IPS DF 6.9 (cell line): ENCODE results near the gene POC1B.

Experiments
- DNase-seq: peaks from one replicate; pipeline ENCODE4 v3.0.0-alpha.2; 2013; ENCODE audit warnings: low read depth, low spot score
- H3K27ac ChIP-seq: one replicate; pipeline ENCODE4 v1.5.1; 2013; ENCODE audit warnings: low read length, control low read depth
- H3K27me3 ChIP-seq: 2 replicates; pipeline ENCODE4 v1.6.1; 2013; ENCODE audit warnings: mild to moderate bottlenecking, low read length; ENCODE audit not compliant: control insufficient read depth, insufficient read depth
- H3K36me3 ChIP-seq: 2 replicates; pipeline ENCODE4 v1.6.1; 2013; ENCODE audit warnings: low read length; ENCODE audit not compliant: control insufficient read depth, insufficient read depth
- H3K4me1 ChIP-seq: 2 replicates; pipeline ENCODE4 v1.6.1; 2013; ENCODE audit warnings: low read length; ENCODE audit not compliant: control insufficient read depth, insufficient read depth
- H3K4me3 ChIP-seq: 2 replicates; pipeline ENCODE4 v1.5.1; 2013; ENCODE audit warnings: mild to moderate bottlenecking, low read length
- H3K9me3 ChIP-seq: 2 replicates; pipeline ENCODE4 v1.6.1; 2013; ENCODE audit warnings: low read length, inconsistent platforms; ENCODE audit not compliant: control insufficient read depth, insufficient read depth
- WGBS: extraction: QIAGEN DNeasy Blood & Tissue Kit; methylation state at CpG from one replicate; pipeline ENCODE4 v1.1.7; 2013; ENCODE audit warnings: mixed read lengths, missing lambda C conversion rate; ENCODE audit not compliant: insufficient read length, insufficient coverage; 5-methylcytosine and 5-hydroxymethylcytosine counted together

Gene POC1B

DNA sequence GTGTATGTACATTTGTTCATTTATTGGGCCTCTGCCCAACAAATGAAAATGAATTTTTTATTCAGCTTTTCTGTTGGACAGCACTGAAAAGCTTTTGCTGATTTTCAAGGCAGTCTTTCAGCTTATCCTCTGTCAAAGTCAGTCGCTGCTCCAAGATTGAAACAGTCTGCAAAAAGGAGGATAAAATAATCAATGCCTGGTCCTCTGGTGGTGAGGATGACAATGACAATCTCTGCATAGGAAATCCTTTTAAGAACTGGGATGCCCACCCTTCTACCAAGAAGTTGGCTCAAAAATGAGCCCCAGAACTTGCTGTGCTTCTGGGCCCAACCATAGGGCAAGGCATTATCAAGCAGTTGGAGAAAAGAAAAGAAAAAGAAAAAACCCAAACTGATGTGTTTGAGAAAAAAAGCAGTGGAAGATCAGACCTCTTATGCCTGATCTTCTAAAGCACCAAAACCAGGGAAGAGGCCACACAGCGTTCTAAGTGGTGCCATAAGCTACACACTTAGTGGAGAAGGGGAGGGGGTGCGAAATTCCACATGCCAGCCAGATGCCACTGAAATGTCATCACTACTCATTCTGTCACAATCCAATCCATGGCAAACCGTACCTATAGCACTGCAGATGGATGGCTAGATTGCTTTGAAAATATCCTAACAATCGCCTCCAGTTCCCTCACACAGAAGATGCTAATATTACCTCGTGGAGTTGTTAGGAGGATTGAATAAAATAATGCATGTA is 104.6 kb downstream of the POC1B start:
- H3K4me1 ChIP-seq = peaks cover 2% of the 10 kb centered on the region; the same call in 1 of the 2 replicates
- H3K27ac ChIP-seq = no peak overlapping the region
- H3K4me3 ChIP-seq = no peak overlapping the region
- H3K36me3 ChIP-seq = no peaks in the 10 kb centered on the region
- no peak for DNase-seq
- WGBS = no CpG with 5 or more reads among the region's 6 CpGs
- no peaks in the 10 kb centered on the region for H3K9me3 ChIP-seq
- no peaks in the 10 kb centered on the region for H3K27me3 ChIP-seq

DNA sequence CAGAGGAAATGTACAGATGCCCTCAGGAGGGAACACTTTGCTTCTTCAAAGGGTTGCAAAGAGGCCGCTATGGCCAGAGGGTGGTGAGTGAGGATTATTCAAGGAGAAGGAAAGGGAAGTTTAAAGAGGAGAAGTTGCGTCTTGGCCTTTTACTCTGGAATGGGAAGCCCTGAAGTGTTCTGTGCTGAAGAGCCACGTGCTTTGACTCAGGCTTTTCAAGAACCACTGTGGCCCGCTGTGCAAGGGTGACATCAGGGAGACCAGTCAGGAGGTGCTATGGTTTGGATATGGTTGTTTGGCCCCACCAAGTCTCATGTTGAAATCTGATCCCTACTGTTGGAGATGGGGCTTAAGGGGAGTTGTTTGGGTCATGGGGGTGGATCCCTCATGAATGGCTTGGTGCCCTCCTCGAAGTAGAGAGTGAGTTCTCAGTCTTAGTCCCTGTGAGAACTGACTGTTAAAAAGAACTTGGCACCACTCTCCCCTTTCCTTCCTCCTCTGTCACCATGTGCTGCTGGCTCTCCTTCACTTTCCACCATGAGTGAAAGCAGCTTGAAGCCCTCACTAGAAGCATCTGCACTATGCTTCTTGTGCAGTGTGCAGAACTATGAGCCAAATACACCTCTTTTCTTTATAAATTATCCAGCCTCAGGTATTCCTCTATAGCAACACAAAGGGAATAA is 107.5 kb downstream of the POC1B start:
- Histone ChIP-seq H3K27ac (no peak overlapping the region), H3K4me3 (no peak overlapping the region), H3K36me3 (no peaks in the 10 kb centered on the region), H3K27me3 (no peaks in the 10 kb centered on the region), H3K9me3 (no peaks in the 10 kb centered on the region), H3K4me1 (peaks cover 4% of the 10 kb centered on the region)
- WGBS = no CpG with 5 or more reads among the region's 5 CpGs
- no peak for DNase-seq

DNA sequence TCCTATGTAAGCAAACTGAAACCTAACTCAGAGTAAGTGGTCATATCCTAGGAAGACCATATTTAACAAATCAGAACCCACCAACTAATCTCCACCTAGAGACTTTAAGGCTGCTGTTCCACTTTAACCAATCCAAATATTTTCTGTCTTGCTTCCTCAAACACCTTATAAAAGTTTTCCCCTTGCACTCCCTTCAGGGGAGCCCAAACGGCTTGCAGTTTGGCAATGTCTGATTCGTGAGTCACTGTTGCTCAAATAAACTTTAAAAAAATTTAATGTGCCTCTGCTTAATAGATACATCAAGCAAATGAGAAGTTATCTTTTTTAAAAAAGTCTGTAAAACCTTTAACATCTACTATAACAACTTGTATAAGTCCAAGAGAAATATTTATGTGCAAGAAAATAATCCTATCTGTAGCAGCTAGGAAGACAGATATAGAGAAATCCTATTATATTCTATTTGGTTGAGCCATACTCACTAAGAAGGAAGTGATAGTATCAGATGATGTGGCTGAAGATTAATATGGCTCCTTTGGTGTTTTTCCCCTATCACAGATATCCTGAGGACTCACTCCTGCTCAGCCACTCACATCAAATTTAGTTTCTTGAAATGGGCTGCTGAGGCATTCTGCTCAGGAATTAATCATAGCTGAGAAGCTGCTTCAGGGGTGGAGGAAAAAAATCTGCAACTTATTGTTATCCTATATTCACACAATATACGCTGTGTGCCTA is 108.4 kb downstream of the POC1B start:
- Histone ChIP-seq H3K36me3 (no peaks in the 10 kb centered on the region), H3K9me3 (no peaks in the 10 kb centered on the region), H3K4me3 (no peak overlapping the region), H3K27ac (no peak overlapping the region), H3K4me1 (peaks cover 4% of the 10 kb centered on the region), H3K27me3 (no peaks in the 10 kb centered on the region)
- WGBS = no CpG with 5 or more reads among the region's 3 CpGs
- no peak for DNase-seq

DNA sequence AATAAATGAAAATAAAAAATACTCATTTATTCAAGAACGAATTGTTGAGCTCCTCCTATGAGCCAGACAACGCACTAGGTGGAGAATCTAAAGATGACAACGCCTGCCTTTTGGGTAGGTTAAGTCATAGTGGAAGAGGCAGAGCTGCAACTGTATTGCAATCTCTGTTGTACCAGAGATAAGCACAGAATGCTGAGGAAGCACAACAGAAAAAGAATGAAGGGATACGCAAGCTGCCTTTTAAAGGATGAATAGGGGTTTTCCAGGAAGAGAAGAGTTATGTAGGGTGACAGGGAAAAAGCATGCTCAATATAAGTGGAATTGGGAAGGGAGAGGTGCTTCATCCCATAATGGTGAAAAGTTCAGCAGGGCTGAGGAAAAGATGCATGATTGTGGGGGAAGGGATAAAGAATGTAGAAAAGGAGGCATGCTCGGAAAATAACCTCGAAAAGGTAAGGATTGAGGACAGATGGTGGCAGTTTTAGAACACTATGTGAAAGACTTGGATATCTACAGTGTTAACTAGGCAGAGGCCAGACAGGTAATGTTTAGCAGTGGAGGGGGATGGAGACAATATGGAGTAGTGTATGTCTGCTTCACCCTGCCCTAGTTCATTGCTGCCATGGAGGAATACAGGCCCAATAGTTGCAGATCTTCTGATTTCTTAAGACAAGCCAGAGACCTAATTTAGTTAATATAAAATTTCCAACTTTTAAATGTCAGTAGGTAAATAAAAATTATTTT is 109.6 kb downstream of the POC1B start:
- Histone ChIP-seq H3K27ac (no peak overlapping the region), H3K36me3 (no peaks in the 10 kb centered on the region), H3K27me3 (no peaks in the 10 kb centered on the region), H3K4me1 (peaks cover 4% of the 10 kb centered on the region), H3K9me3 (no peaks in the 10 kb centered on the region), H3K4me3 (no peak overlapping the region)
- DNase-seq = no peak
- WGBS = no CpG with 5 or more reads among the region's 6 CpGs

- H3K27ac ChIP-seq = no peak overlapping the region
These were observed 111.0 kb downstream of the POC1B start for GRCh38 chr12:89414851-89415250.

GRCh38 chr12:89414322-89414721 is 111.5 kb downstream of the POC1B start:
- no peak overlapping the region for H3K4me3 ChIP-seq
- peaks cover 4% of the 10 kb centered on the region for H3K4me1 ChIP-seq
- WGBS = no CpG with 5 or more reads among the region's 3 CpGs
- no peak overlapping the region for H3K27ac ChIP-seq
- no peaks in the 10 kb centered on the region for H3K27me3 ChIP-seq
- no peaks in the 10 kb centered on the region for H3K36me3 ChIP-seq
- DNase-seq = no peak
- no peaks in the 10 kb centered on the region for H3K9me3 ChIP-seq

More at GRCh38 chr12:89414851-89415250, 111.0 kb downstream of the POC1B start:
- Histone ChIP-seq H3K4me3 (no peak overlapping the region), H3K4me1 (peaks cover 4% of the 10 kb centered on the region), H3K36me3 (no peaks in the 10 kb centered on the region), H3K27me3 (no peaks in the 10 kb centered on the region), H3K9me3 (no peaks in the 10 kb centered on the region)
- WGBS = no CpG with 5 or more reads among the region's 2 CpGs
- DNase-seq = no peak

GRCh38 chr12:89413234-89413633 is 112.6 kb downstream of the POC1B start:
- no peaks in the 10 kb centered on the region for H3K36me3 ChIP-seq
- peaks cover 4% of the 10 kb centered on the region for H3K4me1 ChIP-seq
- H3K9me3 ChIP-seq = no peaks in the 10 kb centered on the region
- no peak overlapping the region for H3K4me3 ChIP-seq
- no CpG with 5 or more reads among the region's 3 CpGs for whole genome bisulfite sequencing
- DNase-seq = no peak
- H3K27me3 ChIP-seq = no peaks in the 10 kb centered on the region
- no peak overlapping the region for H3K27ac ChIP-seq

GRCh38 chr12:89412665-89413064 is 113.2 kb downstream of the POC1B start:
- no peak overlapping the region for H3K4me3 ChIP-seq
- H3K4me1 ChIP-seq = peaks cover 4% of the 10 kb centered on the region; the same call in 1 of the 2 replicates
- H3K27ac ChIP-seq = no peak overlapping the region
- WGBS = no CpG with 5 or more reads among the region's 6 CpGs
- no peaks in the 10 kb centered on the region for H3K27me3 ChIP-seq
- H3K9me3 ChIP-seq = no peaks in the 10 kb centered on the region
- H3K36me3 ChIP-seq = no peaks in the 10 kb centered on the region
- DNase-seq = no peak

DNA sequence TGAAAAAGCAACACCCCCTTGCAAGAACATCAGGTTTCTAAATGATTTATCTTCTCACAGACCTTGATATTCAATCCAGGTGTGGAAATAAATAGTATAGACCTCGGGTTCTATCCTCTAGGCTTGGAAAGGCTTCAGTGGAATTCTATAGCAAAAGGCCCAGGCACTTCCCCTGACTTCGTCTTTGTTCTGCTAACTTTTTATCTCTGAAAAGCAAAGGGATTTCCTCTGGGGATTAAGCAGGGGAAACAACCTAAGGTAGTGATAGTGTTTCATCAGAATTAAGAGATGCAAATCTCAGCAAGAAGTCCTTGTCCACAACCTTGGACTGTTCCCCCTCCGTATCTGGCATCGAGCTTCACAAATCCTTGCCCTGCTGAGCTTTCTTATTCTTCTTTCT is 114.0 kb downstream of the POC1B start:
- no peak overlapping the region for H3K27ac ChIP-seq
- no peak for DNase-seq
- H3K9me3 ChIP-seq = no peaks in the 10 kb centered on the region
- peaks cover 4% of the 10 kb centered on the region; the same call in 1 of the 2 replicates for H3K4me1 ChIP-seq
- no peaks in the 10 kb centered on the region for H3K36me3 ChIP-seq
- no CpG with 5 or more reads among the region's 4 CpGs for WGBS
- H3K27me3 ChIP-seq = no peaks in the 10 kb centered on the region
- H3K4me3 ChIP-seq = no peak overlapping the region

DNA sequence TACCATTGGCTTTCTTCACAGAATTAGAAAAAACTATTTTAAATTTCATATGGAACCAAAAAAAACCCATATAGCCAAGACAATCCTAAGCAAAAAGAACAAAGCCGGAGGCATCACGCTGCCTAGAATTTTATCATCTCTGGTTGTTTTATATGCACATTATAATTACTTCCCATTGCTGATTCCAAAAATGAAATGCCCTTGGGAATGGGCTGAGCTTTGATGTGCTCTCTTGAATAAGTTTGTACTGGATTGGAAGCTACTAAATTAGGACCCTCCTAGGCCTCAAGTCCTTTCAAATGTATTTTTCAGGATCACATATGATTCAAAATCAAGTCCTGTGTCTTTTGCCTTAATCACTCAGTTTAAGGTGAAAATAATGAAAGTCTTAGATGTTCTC is 114.6 kb downstream of the POC1B start:
- no peaks in the 10 kb centered on the region for H3K27me3 ChIP-seq
- no peak for DNase-seq
- H3K4me1 ChIP-seq = peaks cover 2% of the 10 kb centered on the region; the same call in 1 of the 2 replicates
- H3K36me3 ChIP-seq = no peaks in the 10 kb centered on the region
- H3K27ac ChIP-seq = no peak overlapping the region
- no peaks in the 10 kb centered on the region for H3K9me3 ChIP-seq
- H3K4me3 ChIP-seq = no peak overlapping the region
- no CpG with 5 or more reads among the region's 2 CpGs for WGBS
